IMR-90 (cell line): ENCODE results near the gene TAS2R38. TPM values are rescaled to one million over a fixed set of nuclear protein-coding genes. Genes with fewer than 3 reads are reported as not detected.

Source experiments
- ATAC-seq: fragments of 200-7000 bp; cut with Tn5 transposase; 2 replicates; pipeline ENCODE4 v1.9.1; 2020; ENCODE audit warnings: low read depth, mild to moderate bottlenecking, moderate library complexity
- BruUV-seq: library from RNA; stranded (reverse); fragments of 400-500 nt; replicated peaks from 2 replicates; lab custom pipeline; 2021; lab: Mats Ljungman, UMichigan
- CTCF ChIA-PET: fragments of 300-600 bp; formaldehyde crosslinking; extraction: SDS; loops from one replicate; lab custom pipeline; 2021; ENCODE audit warnings: antibody characterized with exemption; lab: Yijun Ruan, JAX
- POLR2A ChIA-PET: fragments of 300-600 bp; sonication (Branson Sonifier 250); formaldehyde crosslinking; loops from one replicate; lab custom pipeline; 2022; ENCODE audit warnings: antibody characterized with exemption; ENCODE audit not compliant: unreplicated experiment; lab: Charles Lee
- DNase-seq: peaks from one replicate; pipeline ENCODE4 v3.0.0; 2013
- H2AFZ ChIP-seq: replicated peaks from 2 replicates; pipeline ENCODE3; 2013; ENCODE audit warnings: low read length, mild to moderate bottlenecking; ENCODE audit not compliant: poor library complexity
- H2AK5ac ChIP-seq: 2 replicates; pipeline ENCODE4 v1.6.1; 2013; ENCODE audit warnings: low read depth, low read length, inconsistent platforms
- H2AK9ac ChIP-seq: replicated peaks from 2 replicates; pipeline ENCODE3; 2013; ENCODE audit warnings: mild to moderate bottlenecking, low read depth, low read length, moderate library complexity; ENCODE audit not compliant: poor library complexity
- H2BK120ac ChIP-seq: 2 replicates; pipeline ENCODE4 v1.6.1; 2013; ENCODE audit warnings: low read depth, low read length, inconsistent platforms
- H2BK15ac ChIP-seq: 3 replicates; pipeline ENCODE4 v1.6.1; 2013; ENCODE audit warnings: low read depth, low read length, inconsistent platforms
- H2BK20ac ChIP-seq: 2 replicates; pipeline ENCODE4 v1.6.1; 2013; ENCODE audit warnings: low read depth, mild to moderate bottlenecking, inconsistent platforms, low read length, moderate library complexity
- H2BK5ac ChIP-seq: 2 replicates; pipeline ENCODE4 v1.6.1; 2013; ENCODE audit warnings: mild to moderate bottlenecking, low read depth, low read length, inconsistent platforms; ENCODE audit not compliant: poor library complexity, severe bottlenecking
- H3K14ac ChIP-seq: replicated peaks from 2 replicates; pipeline ENCODE4 v1.6.1; 2013; ENCODE audit warnings: low read depth, low read length, inconsistent platforms
- H3K18ac ChIP-seq: 2 replicates; pipeline ENCODE4 v1.6.1; 2013; ENCODE audit warnings: low read depth, low read length, control low read depth
- H3K23ac ChIP-seq: 2 replicates; pipeline ENCODE4 v1.6.1; 2013; ENCODE audit warnings: low read depth, low read length, inconsistent platforms
- H3K27ac ChIP-seq: 2 replicates; pipeline ENCODE4 v1.5.1; 2013; ENCODE audit warnings: mild to moderate bottlenecking, control low read depth, low read length; ENCODE audit not compliant: insufficient read depth
- H3K27me3 ChIP-seq: 2 replicates; pipeline ENCODE4 v1.6.1; 2013; ENCODE audit warnings: low read length; ENCODE audit not compliant: control insufficient read depth, insufficient read depth
- H3K36me3 ChIP-seq: 2 replicates; pipeline ENCODE4 v1.6.1; 2013; ENCODE audit warnings: low read length, mixed read lengths; ENCODE audit not compliant: control insufficient read depth, insufficient read depth
- H3K4ac ChIP-seq: 2 replicates; pipeline ENCODE4 v1.6.1; 2013; ENCODE audit warnings: low read depth, low read length, inconsistent platforms
- H3K4me1 ChIP-seq: 2 replicates; pipeline ENCODE4 v1.6.1; 2013; ENCODE audit warnings: low read length, mixed read lengths; ENCODE audit not compliant: control insufficient read depth, insufficient read depth
- H3K4me2 ChIP-seq: 2 replicates; pipeline ENCODE4 v1.6.1; 2013; ENCODE audit warnings: low read depth, mild to moderate bottlenecking, control low read depth, low read length, moderate library complexity
- H3K4me3 ChIP-seq: 2 replicates; pipeline ENCODE4 v1.5.1; 2013; ENCODE audit warnings: low read depth, mild to moderate bottlenecking, control low read depth, low read length, moderate library complexity; ENCODE audit not compliant: insufficient read depth
- H3K56ac ChIP-seq: 2 replicates; pipeline ENCODE4 v1.6.1; 2013; ENCODE audit warnings: low read length, inconsistent platforms; ENCODE audit not compliant: insufficient read depth; ENCODE audit errors: extremely low read depth
- H3K79me1 ChIP-seq, 2 experiments: 2 replicates each; pipeline ENCODE4 v1.6.1; 2013; ENCODE audit warnings: low read length in 2 of 2, inconsistent platforms in 1 of 2, low read depth in 1 of 2
- H3K9ac ChIP-seq: 2 replicates; pipeline ENCODE4 v1.6.1; 2013; ENCODE audit warnings: low read depth, low read length, control low read depth
- H3K9me1 ChIP-seq: 2 replicates; pipeline ENCODE4 v1.6.1; 2013; ENCODE audit warnings: low read length, inconsistent platforms; ENCODE audit not compliant: insufficient read depth
- H3K9me3 ChIP-seq: 2 replicates; pipeline ENCODE4 v1.6.1; 2013; ENCODE audit warnings: low read length; ENCODE audit not compliant: control insufficient read depth, insufficient read depth
- H4K20me1 ChIP-seq: 2 replicates; pipeline ENCODE4 v1.6.1; 2013; ENCODE audit warnings: low read length, inconsistent platforms; ENCODE audit not compliant: insufficient read depth
- H4K5ac ChIP-seq: 2 replicates; pipeline ENCODE4 v1.6.1; 2013; ENCODE audit warnings: mild to moderate bottlenecking, low read depth, low read length, control low read depth
- H4K8ac ChIP-seq, 2 experiments: 2 replicates each; pipeline ENCODE4 v1.6.1; 2013; ENCODE audit warnings: low read depth in 2 of 2, low read length in 2 of 2, control low read depth in 1 of 2, inconsistent platforms in 1 of 2
- H4K91ac ChIP-seq: 2 replicates; pipeline ENCODE4 v1.6.1; 2013; ENCODE audit warnings: low read depth, low read length, inconsistent platforms; ENCODE audit not compliant: insufficient read depth
- CEBPB ChIP-seq: IDR thresholded peaks from 2 replicates; pipeline ENCODE4 v1.6.1; 2012; ENCODE audit warnings: low read depth, low read length, improper control_type of control experiment
- MXI1 ChIP-seq: IDR thresholded peaks from 2 replicates; pipeline ENCODE4 v1.6.1; 2012; ENCODE audit warnings: low read depth, mild to moderate bottlenecking, low read length, moderate library complexity, borderline replicate concordance
- NFE2L2 ChIP-seq: fragments of 150-350 bp; IDR thresholded peaks from 2 replicates; pipeline ENCODE4 v1.6.1; 2016; ENCODE audit warnings: low read depth, mild to moderate bottlenecking, low read length
- RCOR1 ChIP-seq: IDR thresholded peaks from 2 replicates; pipeline ENCODE4 v1.6.1; 2012; ENCODE audit warnings: mild to moderate bottlenecking, low read length, improper control_type of control experiment; ENCODE audit not compliant: insufficient replicate concordance
- SMC3 ChIP-seq: fragments of 150-350 bp; IDR thresholded peaks from 2 replicates; pipeline ENCODE4 v1.6.1; 2016; ENCODE audit warnings: low read depth, mild to moderate bottlenecking, antibody characterized with exemption, low read length, moderate library complexity
- WGBS, 2 experiments: methylation state at CpG; one replicate each; pipeline versions ENCODE4 v1.1.5 to v1.1.7; 2013; ENCODE audit warnings: missing lambda C conversion rate in 2 of 2; ENCODE audit not compliant: insufficient read length in 1 of 2; ENCODE audit errors: extremely low coverage in 2 of 2; 5-methylcytosine and 5-hydroxymethylcytosine counted together
- dilution Hi-C: fragments of 300-500 bp; cut with HindIII; formaldehyde crosslinking; loops from one replicate; pipeline ENCODE4 v1.14.3; 2018; ENCODE audit warnings: low sequenced_read_pairs; ENCODE audit not compliant: unreplicated experiment
- in situ Hi-C: fragments of 300-500 bp; cut with MboI; formaldehyde crosslinking; loops from 3 replicates; pipeline ENCODE4 v1.14.3; 2019; ENCODE audit warnings: low sequenced_read_pairs, inconsistent platforms, mixed read lengths
- intact Hi-C: fragments of 100-400 bp; cut with micrococcal nuclease; formaldehyde crosslinking; loops from 2 replicates; pipeline ENCODE4 v1.10.0; 2022
- polyA plus RNA-seq, 3 experiments: library from polyadenylated mRNA; depleted of rRNA; stranded (reverse); fragments of >200 nt; gene quantifications; 2 replicates each; pipeline ENCODE4 v1.2.3, GENCODE V29; 2012; ENCODE audit warnings: low replicate concordance in 1 of 3
- total RNA-seq: library from RNA; depleted of rRNA; stranded (reverse); fragments of >200 nt; gene quantifications from 2 replicates; pipeline ENCODE4 v1.2.3, GENCODE V29; 2012

Gene TAS2R38
- total and polyA plus RNA-seq, 2 of the 4 experiments (the other 2 are of a cell fraction): not detected

- Histone ChIP-seq H3K4ac (no peak overlapping the region), H4K20me1 (no peaks in the 10 kb centered on the region), H3K4me2 (no peak overlapping the region), H3K56ac (no peak overlapping the region), H2BK15ac (no peak overlapping the region), H3K27me3 (no peaks in the 10 kb centered on the region), H3K9me1 (no peaks in the 10 kb centered on the region), H2AK9ac (no peak overlapping the region), H3K36me3 (no peaks in the 10 kb centered on the region), H2BK120ac (no peak overlapping the region), H2AFZ (no peak overlapping the region), H3K4me3 (no peak overlapping the region), H2BK5ac (no peak overlapping the region), H2AK5ac (no peak overlapping the region), H3K9ac (no peak overlapping the region), H3K14ac (no peak overlapping the region), H4K91ac (no peak overlapping the region), H4K8ac (no peak overlapping the region), H2BK20ac (no peak overlapping the region), H3K4me1 (no peaks in the 10 kb centered on the region), H3K23ac (no peak overlapping the region), H4K5ac (no peak overlapping the region), H3K79me1 (no peaks in the 10 kb centered on the region), H3K9me3 (peaks cover 14% of the 10 kb centered on the region), H3K18ac (no peak overlapping the region), H3K27ac (no peak overlapping the region)
- no TSS peak for BruUV-seq
- POLR2A ChIA-PET: no interaction called here
- intact Hi-C loops: no loop called here
- no CpG with 5 or more reads among the region's 2 CpGs for WGBS, 2 experiments
- ATAC-seq: no peak
- in situ Hi-C loops: no loop called here
- DNase-seq: no peak
- CTCF ChIA-PET: no interaction called here
- dilution Hi-C loops: no loop called here
- TF ChIP-seq MXI1 (no peak), SMC3 (no peak), NFE2L2 (no peak), CEBPB (no peak), RCOR1 (no peak)
Measured at GRCh38 chr7:141974831-141975230, 1.3 kb upstream of the TAS2R38 start.
